IMR-90 (cell line): ENCODE measurements around the gene DVL3.

ENCODE experiments used
- BHLHE40 ChIP-seq: fragments of 150-350 bp; IDR thresholded peaks from 2 replicates; pipeline ENCODE4 v1.6.1; 2016; ENCODE audit warnings: mild to moderate bottlenecking, low read depth, low read length
- CEBPB ChIP-seq: IDR thresholded peaks from 2 replicates; pipeline ENCODE4 v1.6.1; 2012; ENCODE audit warnings: low read depth, low read length, improper control_type of control experiment
- FOS ChIP-seq: fragments of 150-350 bp; IDR thresholded peaks from 2 replicates; pipeline ENCODE4 v1.6.1; 2016; ENCODE audit warnings: low read depth, low read length
- MAZ ChIP-seq: IDR thresholded peaks from 2 replicates; pipeline ENCODE4 v1.6.1; 2012; ENCODE audit warnings: low read depth, mild to moderate bottlenecking, low read length, improper control_type of control experiment, moderate library complexity, borderline replicate concordance
- MXI1 ChIP-seq: IDR thresholded peaks from 2 replicates; pipeline ENCODE4 v1.6.1; 2012; ENCODE audit warnings: low read depth, mild to moderate bottlenecking, low read length, moderate library complexity, borderline replicate concordance
- POLR2A ChIP-seq: IDR thresholded peaks from 2 replicates; pipeline ENCODE4 v1.6.1; 2012; ENCODE audit warnings: mild to moderate bottlenecking, low read depth, low read length
- RAD21 ChIP-seq: IDR thresholded peaks from 2 replicates; pipeline ENCODE4 v1.6.1; 2012; ENCODE audit warnings: low read length, improper control_type of control experiment
- RCOR1 ChIP-seq: IDR thresholded peaks from 2 replicates; pipeline ENCODE4 v1.6.1; 2012; ENCODE audit warnings: mild to moderate bottlenecking, low read length, improper control_type of control experiment; ENCODE audit not compliant: insufficient replicate concordance
- RFX5 ChIP-seq: IDR thresholded peaks from 2 replicates; pipeline ENCODE4 v1.8.0; 2012; ENCODE audit warnings: low read depth, mild to moderate bottlenecking, low read length, moderate library complexity
- SMC3 ChIP-seq: fragments of 150-350 bp; IDR thresholded peaks from 2 replicates; pipeline ENCODE4 v1.6.1; 2016; ENCODE audit warnings: low read depth, mild to moderate bottlenecking, antibody characterized with exemption, low read length, moderate library complexity
- TF ChIP-seq, protein P1 (sequence below): fragments of 150-350 bp; IDR thresholded peaks from 2 replicates; pipeline ENCODE4 v1.6.1; 2017; ENCODE audit warnings: mild to moderate bottlenecking, antibody characterized with exemption, low read length, low read depth
- TF ChIP-seq, protein P2 (sequence below): conservative IDR thresholded peaks from 2 replicates; pipeline ENCODE4 v1.5.1; 2012; ENCODE audit warnings: mild to moderate bottlenecking, low read depth, low read length, improper control_type of control experiment
- TF ChIP-seq, protein P3 (sequence below): fragments of 150-350 bp; IDR thresholded peaks from 2 replicates; pipeline ENCODE4 v1.6.1; 2016; ENCODE audit warnings: low read depth, mild to moderate bottlenecking, low read length, moderate library complexity, borderline replicate concordance

DNA sequence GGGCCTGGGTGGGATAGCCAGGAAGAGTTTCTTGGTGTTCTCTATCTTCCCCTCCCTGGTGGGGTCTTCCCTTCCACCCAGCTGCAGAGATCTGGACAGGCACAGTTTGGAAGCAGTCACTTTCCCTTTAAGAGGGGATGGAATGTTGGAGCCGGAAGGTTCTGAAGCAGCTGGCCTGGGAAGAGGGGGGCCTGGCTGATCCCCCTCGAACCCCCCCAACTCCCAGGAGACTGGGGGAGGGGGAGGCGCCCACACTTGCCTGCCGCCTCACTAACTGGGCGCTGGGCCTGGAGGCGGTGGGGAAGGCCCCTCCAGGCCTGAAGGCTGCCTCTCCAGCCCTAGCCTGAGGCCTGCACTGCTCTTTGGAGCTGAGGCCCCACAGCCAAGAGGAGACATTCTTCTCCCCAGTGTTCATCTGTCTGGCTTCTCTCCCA is 1.4 kb downstream of the DVL3 start:
- TF ChIP-seq, protein P1, sequence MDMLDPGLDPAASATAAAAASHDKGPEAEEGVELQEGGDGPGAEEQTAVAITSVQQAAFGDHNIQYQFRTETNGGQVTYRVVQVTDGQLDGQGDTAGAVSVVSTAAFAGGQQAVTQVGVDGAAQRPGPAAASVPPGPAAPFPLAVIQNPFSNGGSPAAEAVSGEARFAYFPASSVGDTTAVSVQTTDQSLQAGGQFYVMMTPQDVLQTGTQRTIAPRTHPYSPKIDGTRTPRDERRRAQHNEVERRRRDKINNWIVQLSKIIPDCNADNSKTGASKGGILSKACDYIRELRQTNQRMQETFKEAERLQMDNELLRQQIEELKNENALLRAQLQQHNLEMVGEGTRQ, result no peak
- TF ChIP-seq, protein P2, sequence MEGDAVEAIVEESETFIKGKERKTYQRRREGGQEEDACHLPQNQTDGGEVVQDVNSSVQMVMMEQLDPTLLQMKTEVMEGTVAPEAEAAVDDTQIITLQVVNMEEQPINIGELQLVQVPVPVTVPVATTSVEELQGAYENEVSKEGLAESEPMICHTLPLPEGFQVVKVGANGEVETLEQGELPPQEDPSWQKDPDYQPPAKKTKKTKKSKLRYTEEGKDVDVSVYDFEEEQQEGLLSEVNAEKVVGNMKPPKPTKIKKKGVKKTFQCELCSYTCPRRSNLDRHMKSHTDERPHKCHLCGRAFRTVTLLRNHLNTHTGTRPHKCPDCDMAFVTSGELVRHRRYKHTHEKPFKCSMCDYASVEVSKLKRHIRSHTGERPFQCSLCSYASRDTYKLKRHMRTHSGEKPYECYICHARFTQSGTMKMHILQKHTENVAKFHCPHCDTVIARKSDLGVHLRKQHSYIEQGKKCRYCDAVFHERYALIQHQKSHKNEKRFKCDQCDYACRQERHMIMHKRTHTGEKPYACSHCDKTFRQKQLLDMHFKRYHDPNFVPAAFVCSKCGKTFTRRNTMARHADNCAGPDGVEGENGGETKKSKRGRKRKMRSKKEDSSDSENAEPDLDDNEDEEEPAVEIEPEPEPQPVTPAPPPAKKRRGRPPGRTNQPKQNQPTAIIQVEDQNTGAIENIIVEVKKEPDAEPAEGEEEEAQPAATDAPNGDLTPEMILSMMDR, result no peak
- TF ChIP-seq SMC3, result no peak
- TF ChIP-seq POLR2A, result no peak
- TF ChIP-seq RAD21, result no peak
- no peak for TF ChIP-seq RFX5
- no peak for TF ChIP-seq RCOR1
- no peak for TF ChIP-seq MXI1
- TF ChIP-seq FOS, result no peak
- TF ChIP-seq, protein P3, sequence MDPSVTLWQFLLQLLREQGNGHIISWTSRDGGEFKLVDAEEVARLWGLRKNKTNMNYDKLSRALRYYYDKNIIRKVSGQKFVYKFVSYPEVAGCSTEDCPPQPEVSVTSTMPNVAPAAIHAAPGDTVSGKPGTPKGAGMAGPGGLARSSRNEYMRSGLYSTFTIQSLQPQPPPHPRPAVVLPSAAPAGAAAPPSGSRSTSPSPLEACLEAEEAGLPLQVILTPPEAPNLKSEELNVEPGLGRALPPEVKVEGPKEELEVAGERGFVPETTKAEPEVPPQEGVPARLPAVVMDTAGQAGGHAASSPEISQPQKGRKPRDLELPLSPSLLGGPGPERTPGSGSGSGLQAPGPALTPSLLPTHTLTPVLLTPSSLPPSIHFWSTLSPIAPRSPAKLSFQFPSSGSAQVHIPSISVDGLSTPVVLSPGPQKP, result no peak
- TF ChIP-seq BHLHE40, result no peak
- no peak for TF ChIP-seq CEBPB
- TF ChIP-seq MAZ, result peak; percentile 45; the same call in 1 of the 2 replicates
